GM12872 (cell line): Measurements from ENCODE around the gene HLA-B.

Experiments used
- TF ChIP-seq, protein P1 (sequence below): IDR thresholded peaks from 3 replicates; pipeline ENCODE4 v1.5.1; 2011; ENCODE audit warnings: low read depth, mild to moderate bottlenecking, low read length, moderate library complexity; ENCODE audit not compliant: insufficient read depth

Gene HLA-B

DNA sequence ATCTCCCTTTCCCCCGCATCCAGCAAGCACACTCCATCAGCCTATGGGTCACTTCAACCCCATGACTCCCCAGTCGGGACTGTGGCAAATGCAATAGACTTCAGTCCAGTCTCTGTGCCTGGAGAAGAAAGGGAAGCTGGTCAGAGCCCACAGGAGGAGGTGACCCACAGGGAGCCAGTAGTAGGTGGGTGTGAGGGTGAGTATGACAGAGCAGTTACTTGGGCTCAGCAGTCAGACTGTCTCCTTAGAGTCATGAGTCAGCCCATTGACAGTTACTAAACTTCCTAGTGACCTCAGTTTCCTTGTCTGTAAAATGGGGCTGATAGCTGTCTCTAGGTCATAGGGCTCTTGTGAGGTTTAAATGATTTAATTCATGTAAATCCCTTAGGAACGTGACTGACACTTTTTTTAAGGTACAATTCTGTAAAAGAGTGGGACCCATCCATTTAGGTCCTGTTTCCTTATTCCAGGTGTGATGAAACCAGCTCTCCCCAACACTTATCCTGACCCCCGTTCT, 51.2 kb downstream of the HLA-B start:
- TF ChIP-seq, protein P1, sequence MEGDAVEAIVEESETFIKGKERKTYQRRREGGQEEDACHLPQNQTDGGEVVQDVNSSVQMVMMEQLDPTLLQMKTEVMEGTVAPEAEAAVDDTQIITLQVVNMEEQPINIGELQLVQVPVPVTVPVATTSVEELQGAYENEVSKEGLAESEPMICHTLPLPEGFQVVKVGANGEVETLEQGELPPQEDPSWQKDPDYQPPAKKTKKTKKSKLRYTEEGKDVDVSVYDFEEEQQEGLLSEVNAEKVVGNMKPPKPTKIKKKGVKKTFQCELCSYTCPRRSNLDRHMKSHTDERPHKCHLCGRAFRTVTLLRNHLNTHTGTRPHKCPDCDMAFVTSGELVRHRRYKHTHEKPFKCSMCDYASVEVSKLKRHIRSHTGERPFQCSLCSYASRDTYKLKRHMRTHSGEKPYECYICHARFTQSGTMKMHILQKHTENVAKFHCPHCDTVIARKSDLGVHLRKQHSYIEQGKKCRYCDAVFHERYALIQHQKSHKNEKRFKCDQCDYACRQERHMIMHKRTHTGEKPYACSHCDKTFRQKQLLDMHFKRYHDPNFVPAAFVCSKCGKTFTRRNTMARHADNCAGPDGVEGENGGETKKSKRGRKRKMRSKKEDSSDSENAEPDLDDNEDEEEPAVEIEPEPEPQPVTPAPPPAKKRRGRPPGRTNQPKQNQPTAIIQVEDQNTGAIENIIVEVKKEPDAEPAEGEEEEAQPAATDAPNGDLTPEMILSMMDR: no peak

DNA sequence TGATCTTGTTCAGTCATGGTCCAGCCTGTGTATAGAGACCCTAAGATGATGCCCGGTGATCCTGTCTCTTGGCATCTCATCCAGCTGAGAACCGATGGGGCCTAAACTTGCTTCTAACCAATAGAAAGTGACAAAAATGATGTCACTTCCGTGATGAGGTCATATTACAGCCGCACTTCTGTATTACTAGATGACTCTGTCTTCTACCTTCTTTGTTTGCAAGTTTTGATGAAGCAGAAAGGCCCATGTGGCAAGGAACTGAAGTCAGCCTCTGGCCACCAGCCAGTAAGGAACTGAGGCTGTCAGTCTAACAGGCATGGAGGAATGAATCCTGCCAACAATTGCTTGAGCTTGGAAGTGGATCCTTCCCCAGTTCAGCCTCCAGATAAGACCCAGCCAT, 52.3 kb downstream of the HLA-B start:
- TF ChIP-seq, protein P1: no peak
